GM21515 (cell line): ENCODE measurements around the gene ENOSF1.
"Not testable (repeated sequence)": the region's sequence is repeated elsewhere in the genome, so short reads cannot be mapped to it uniquely, and the experiment has no call there.

Experiments
- ATAC-seq: cut with Tn5 transposase; IDR thresholded peaks from one replicate; pipeline ENCODE4 v1.9.1; 2021; ENCODE audit not compliant: unreplicated experiment

ENOSF1 gene

DNA sequence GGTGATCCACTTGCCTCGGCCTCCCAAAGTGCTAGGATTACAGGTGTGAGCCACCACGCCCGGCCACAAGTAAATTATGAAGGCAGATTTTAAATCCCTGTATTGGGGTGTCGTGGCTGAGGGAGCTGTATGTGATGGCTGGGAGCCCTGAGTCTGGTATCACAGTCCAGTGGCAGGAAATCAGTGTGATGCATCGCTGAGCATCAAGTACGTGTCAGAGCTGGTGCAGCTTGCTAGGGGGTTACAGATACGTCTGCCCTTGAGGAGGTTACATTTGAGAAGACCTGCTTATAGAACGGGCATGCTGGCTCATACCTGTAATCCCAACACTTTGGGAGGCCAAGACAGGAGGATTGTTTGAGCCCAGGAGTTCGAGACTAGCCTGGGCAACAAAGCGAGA, 4.3 kb downstream of the ENOSF1 start:
- no peak for ATAC-seq

GRCh38 chr18:706405-706804, 6.0 kb downstream of the ENOSF1 start:
- ATAC-seq, result no peak

DNA sequence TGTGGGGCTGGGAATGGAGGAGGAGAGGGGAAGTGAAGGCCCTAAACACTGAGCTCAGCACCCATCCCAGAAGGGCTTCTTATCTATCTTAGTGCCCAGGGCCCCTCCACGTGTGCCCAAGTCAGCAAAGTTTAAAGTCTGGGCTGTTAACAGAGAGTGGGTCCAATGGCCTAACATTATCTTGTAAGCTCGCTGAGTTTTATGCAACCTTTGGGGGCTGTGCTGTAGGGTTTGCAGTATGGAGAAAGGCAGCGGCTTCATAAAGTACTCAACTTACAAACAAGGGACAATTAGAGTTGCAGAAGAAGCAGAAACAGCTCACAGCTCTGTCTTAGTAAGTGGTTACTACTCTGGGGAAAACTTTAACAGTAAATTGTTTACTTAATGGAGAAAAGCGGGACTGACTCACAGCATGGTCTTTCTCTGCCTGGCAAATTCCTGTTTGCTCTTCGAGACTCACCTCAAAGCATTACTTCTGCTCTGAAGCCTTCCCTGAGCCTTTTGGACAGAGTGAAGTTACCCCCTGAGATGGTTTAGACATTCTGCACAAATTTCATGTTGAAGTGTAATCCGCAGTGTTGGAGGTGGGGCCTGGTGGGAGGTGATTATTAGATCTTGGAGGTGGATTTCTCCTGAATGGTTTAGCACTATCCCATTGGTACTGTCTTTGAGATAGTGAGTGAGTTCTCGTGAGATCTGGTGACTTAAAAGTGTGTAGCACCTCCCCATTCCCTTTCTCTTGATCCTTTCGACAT, 9.0 kb downstream of the ENOSF1 start:
- no peak for ATAC-seq

DNA sequence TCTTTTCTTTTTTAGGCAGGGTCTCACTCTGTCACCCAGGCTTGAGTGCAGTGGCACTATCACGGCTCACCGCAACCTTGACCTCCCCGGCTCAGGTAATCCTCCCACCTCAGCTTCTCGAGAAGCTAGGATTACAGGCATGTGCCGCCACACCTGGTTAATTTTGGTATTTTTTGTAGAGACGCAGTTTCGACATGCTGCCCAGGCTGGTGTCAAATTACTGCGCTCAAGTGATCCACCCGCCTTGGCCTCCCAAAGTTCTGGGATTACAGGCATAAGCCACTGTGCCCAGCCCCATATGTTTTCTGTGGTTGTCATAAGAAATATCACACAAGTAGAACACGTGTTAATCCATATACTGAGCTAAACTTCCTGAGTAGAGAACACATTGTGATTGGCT, 14.6 kb downstream of the ENOSF1 start:
- no peak for ATAC-seq

DNA sequence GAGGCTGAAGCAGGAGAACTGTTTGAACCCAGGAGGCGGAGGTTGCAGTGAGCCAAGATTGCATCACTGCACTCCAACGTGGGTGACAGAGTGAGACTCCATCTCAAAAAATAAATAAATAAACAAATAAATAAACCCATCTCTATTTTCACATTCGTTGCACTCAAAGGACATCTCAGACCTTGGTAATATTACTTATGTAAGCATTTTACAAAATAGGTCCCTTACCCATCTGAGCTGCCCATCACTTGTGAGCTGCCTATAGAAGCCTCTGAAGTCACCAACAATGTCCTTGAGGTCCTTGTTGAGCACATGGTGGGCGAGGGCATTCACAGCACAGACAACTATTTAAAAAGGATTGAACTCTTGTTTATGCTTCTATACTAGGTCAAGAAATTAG, 15.4 kb downstream of the ENOSF1 start:
- no peak for ATAC-seq

DNA sequence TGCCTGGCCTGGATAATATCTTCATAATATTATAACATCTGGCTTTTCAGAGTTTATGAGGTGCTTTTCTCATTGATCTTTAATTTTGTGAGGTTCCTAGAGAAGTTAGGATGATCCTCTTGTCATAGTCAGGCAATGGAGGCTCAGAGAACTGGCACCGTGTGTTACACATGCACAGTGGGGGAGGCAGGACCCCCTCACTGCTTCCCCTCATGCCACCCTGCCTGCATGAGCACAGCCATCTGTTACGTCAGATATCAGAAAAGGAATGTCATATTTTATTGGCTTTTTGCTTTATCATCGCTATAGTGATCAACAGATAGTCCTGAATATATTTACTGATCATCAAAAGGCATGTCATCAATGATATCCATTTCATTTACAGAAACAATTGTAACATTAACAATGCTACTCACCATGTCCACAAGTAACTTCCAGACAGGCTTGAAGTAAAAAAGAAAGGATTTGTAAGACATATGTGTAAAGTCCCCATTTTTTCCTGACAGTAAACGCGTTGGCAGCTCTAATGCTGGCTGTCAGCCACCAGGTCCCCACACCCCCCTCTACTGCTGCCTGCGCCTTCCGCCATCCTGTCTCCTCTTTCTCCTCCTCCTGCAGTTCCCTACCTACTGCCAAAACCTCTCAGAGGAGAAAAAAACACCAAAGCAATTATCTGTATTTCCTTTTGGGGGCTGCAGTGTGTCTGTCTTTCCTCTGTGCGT, 18.8 kb downstream of the ENOSF1 start:
- ATAC-seq, result no peak

GRCh38 chr18:692824-693223, 19.6 kb downstream of the ENOSF1 start:
- ATAC-seq, result no peak

- no peak for ATAC-seq
Measured at GRCh38 chr18:688323-688722, 24.1 kb downstream of the ENOSF1 start.

DNA sequence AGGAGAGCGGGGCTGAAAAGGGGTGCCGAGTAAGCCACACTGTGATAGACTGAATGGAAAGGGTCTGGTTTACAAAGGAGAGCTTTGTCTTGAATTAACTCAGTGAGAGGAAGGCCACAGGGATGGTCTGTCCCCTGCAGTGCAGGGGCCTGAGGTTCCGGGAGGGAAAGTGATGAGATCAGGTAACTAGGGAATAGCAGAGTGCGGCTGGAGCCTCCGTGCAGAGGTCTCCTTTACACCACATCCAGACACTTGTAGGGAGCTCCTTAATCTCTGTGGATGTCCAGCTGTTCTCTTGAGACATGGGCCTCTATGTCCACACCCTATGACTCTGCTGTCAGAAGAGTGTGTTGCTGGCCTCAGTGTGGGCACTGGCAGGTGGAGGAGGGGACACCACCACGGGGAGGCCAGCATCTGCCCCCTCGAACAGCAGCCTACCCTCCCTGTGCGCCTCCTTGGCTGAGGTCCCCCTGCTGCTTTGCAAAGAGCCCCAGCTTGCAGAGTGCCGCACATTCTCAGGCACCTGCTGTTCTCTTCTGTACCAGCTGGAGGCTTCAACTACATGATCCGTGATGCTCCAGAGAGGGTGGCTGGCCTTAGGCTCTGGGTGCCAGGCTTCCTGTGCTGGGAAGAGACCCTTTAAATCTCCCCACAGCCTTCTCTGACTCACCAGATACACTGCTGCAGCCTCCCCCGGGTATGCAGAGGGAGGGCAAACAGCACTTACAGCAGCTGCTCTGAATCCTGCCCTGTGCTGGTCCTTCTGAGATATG, 25.9 kb downstream of the ENOSF1 start:
- ATAC-seq, result no peak

- ATAC-seq, result no peak
Measured at GRCh38 chr18:685438-685837, 27.0 kb downstream of the ENOSF1 start.

GRCh38 chr18:683531-683930, 28.9 kb downstream of the ENOSF1 start:
- ATAC-seq, result no peak

DNA sequence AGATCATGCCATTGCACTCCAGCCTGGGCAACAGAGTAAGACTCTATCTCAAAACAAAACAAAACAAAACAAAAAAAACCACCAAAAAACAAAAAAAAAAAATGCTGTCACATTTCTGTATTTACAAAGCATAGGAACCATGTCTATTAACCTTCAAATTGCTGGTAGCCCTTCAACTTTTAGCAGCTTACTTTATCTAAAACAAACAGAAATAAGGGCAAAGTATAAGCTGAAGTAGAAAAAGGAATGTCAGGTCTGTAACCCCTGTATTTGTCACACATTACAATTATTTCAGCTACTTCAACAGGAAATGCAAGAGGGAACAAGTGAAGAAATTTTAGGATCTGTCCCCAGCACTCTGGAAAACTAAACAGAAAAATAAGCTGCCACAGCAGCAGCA, 29.6 kb downstream of the ENOSF1 start:
- no peak for ATAC-seq

GRCh38 chr18:682416-682815, 30.0 kb downstream of the ENOSF1 start:
- not testable (repeated sequence) for ATAC-seq

GRCh38 chr18:681985-682384, 30.4 kb downstream of the ENOSF1 start:
- no peak for ATAC-seq

- ATAC-seq, result no peak
Measured at GRCh38 chr18:680392-680791, 32.0 kb downstream of the ENOSF1 start.

GRCh38 chr18:679516-679915, 32.9 kb downstream of the ENOSF1 start:
- ATAC-seq, result no peak

DNA sequence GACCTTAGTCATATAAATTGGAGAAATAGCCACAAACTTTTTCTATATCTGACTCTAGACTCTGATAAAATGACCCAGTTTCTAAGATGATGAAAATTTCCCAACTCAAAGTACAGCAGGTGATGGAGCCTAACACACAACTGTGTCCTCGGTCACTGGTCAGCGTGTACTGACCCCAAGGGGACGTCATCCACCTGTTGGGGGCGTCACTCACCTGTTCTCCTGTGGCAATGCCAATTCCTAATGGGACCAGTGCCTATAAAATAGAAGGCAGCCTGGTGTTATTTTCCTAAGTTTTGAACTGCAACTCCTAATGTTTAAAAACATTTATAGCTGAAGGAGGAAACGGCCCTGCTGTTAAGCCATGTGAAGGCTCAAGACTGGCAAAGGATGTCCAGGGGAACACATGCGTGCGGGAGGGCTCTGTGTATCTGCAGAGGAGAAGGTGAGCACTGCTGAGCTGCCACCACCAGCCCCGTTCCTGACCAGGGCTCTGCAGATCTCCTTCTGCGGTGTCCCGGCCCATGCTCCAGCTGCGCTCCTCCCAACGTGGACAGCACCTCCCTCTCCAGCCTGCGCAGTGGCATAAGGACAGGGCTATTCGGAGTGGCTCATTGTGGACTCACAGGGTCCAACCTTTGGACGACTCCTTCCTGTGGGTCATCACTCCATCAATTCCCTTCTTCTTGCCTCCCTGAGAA, 33.8 kb downstream of the ENOSF1 start:
- ATAC-seq, result no peak

DNA sequence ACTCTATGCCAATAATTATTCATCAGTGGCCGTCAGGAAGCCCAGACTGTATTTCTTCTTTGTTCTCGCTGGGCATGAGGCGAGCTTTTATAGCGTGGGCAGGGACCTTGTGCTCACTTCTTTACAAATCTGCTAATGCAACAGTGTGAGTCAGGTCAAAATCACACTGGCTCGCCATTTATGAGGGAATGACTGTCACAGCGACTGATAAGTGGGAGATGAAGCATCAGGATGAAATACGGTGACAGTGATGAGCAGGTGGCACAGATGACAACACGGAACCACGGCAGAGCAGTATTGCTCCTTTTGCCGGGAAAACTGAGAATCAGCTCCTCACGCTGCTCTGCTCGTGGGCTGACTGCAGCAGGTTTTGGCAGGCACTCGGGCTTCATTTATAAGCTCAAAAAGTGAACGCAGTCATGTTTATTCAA, 34.5 kb downstream of the ENOSF1 start:
- ATAC-seq, result no peak

- no peak for ATAC-seq
Measured at GRCh38 chr18:677145-677544, 35.3 kb downstream of the ENOSF1 start.

GRCh38 chr18:676736-677135, 35.7 kb downstream of the ENOSF1 start:
- no peak for ATAC-seq

- no peak for ATAC-seq
Measured at GRCh38 chr18:676069-676468, 36.4 kb downstream of the ENOSF1 start.
